GM12892 (cell line): Measurements from ENCODE around the gene LTF.
"Not testable (repeated sequence)": the region's sequence is repeated elsewhere in the genome, so short reads cannot be mapped to it uniquely, and the experiment has no call there.

Experiments
- DNase-seq: peaks from one replicate; pipeline ENCODE4 v3.0.0; 2011; ENCODE audit not compliant: insufficient read length
- FAIRE-seq: peaks from 2 replicates; lab custom pipeline; 2011; peaks lifted over from hg19 to GRCh38; lab: Jason Lieb, UNC
- POLR2A ChIP-seq: IDR thresholded peaks from 2 replicates; pipeline ENCODE4 v1.6.1; 2011; ENCODE audit warnings: low read depth, low read length, control low read depth
- POLR2AphosphoS5 ChIP-seq: IDR thresholded peaks from 2 replicates; pipeline ENCODE4 v1.6.1; 2011; ENCODE audit warnings: low read depth, low read length, control low read depth
- TAF1 ChIP-seq: IDR thresholded peaks from 2 replicates; pipeline ENCODE4 v1.6.1; 2011; ENCODE audit warnings: low read depth, mild to moderate bottlenecking, control low read depth, low read length, borderline replicate concordance

The LTF gene

GRCh38 chr3:46500656-46501635 is 36.2 kb upstream of the LTF start:
- TF ChIP-seq TAF1 (no peak), POLR2A (no peak), POLR2AphosphoS5 (no peak)
- DNase-seq (no peak), FAIRE-seq (peak; percentile 53)

- TF ChIP-seq POLR2A (no peak), TAF1 (no peak), POLR2AphosphoS5 (no peak)
- DNase-seq (no peak), FAIRE-seq (no peak)
Measured at GRCh38 chr3:46498916-46499519, 34.3 kb upstream of the LTF start.

DNA sequence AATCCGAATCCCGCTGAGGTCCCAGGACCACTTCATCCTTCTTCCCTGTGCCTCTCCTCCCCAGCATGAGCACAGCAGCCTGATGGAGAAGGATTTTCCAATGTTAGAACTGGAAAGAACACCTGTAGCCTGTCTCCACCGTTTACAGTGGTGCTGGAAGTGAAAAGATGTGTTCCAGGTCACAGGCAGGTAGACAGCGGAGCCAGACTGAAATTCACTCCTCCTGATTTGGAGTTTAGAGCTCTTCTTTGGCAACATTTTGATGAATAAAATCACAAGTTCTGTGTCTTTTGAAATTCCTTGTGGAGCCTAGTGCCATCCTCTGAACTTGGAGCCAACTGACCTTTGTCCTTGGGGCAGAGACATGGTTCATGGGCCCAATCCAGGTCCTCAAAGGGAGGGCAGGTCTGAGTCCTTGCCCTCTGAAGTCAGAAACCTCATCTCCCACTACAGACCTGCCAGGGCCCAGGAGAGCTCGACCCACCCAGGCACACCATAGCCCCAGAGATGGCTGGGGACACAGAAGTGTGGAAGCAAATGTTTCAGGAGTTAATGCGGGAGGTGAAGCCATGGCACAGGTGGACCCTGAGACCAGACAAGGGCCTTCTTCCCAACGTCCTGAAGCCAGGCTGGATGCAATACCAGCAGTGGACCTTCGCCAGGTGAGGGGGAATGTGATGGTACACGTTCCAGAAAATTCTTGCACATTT is 33.0 kb upstream of the LTF start, which contains the start of gene RTP3:
RTP3 (plus strand) TSS at position 421 of the 710 bp plus-strand sequence; CDS start at position 508, 87 bp downstream.
- TF ChIP-seq POLR2A (no peak), TAF1 (no peak), POLR2AphosphoS5 (no peak)
- DNase-seq (no peak), FAIRE-seq (no peak)

DNA sequence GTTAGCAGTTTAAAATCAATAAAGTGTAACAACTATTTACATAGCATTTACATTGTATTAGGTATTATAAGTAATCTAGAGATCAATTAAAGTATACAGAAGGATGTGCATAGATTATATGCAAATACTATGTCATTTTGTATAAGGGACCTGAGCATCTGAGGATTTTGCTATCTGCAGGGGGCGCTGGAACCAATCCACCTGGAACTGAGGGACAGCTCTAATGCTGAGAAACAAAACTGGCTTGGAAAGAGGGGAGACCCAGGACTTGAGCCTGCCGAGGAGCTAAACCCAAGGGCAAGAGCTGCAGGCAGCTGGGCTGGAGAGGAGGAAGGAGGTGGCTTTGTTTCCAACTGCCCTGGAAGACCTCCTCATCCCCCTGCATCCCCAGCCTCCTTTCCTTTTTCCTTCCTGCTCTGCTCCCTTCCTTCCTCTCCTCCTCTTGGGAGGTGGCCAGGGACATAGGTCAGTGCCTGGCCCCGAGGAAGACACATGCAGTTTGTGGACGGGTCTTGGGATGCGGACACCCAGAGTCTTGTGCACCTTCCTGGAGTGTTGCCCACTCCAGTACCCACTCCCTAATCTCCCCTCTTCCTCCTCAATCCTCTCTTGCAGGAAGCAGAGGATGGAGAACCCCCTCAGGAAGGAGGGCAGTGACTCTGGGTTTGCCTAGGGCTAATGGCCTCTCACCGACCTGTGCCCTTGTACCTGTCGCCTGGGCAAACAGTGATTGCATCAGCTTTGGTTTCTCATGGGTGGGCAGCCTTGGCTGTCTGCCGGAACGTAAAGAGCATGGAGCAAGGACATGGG is 32.2 kb upstream of the LTF start:
- DNase-seq (no peak), FAIRE-seq (peak; percentile 50)
- no peak for TF ChIP-seq POLR2A
- TF ChIP-seq TAF1: no peak
- no peak for TF ChIP-seq POLR2AphosphoS5

DNA sequence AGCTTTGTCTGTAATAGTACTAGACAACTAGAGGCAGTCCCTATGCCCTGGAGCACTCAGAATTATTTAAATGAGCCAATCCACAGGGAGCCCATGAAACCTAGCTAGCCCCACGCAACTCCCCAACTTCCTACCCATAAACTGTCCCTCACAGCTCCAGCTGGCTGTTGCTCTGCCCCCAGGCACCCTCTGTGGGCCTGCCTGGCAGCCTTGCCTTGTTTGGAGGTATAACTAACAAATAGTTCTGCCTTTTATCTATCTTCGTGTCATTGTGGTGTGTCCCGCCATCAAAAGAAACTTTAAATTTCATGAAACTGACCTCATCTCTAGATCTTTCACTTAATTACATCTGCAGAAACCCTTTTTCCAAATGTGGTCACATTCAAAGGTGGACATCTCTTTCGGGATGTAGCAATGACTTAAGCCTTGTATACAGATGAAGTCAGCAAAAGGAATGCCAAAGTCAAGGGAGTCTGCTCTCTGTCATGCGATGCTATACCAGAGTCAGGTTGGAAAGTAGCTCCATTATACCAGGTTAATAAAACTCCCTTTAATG is 31.3 kb upstream of the LTF start:
- FAIRE-seq: no peak
- TF ChIP-seq POLR2A (no peak), POLR2AphosphoS5 (no peak), TAF1 (no peak)
- no peak for DNase-seq

GRCh38 chr3:46494491-46494890 is 29.8 kb upstream of the LTF start:
- DNase-seq, FAIRE-seq: not testable (repeated sequence)

DNA sequence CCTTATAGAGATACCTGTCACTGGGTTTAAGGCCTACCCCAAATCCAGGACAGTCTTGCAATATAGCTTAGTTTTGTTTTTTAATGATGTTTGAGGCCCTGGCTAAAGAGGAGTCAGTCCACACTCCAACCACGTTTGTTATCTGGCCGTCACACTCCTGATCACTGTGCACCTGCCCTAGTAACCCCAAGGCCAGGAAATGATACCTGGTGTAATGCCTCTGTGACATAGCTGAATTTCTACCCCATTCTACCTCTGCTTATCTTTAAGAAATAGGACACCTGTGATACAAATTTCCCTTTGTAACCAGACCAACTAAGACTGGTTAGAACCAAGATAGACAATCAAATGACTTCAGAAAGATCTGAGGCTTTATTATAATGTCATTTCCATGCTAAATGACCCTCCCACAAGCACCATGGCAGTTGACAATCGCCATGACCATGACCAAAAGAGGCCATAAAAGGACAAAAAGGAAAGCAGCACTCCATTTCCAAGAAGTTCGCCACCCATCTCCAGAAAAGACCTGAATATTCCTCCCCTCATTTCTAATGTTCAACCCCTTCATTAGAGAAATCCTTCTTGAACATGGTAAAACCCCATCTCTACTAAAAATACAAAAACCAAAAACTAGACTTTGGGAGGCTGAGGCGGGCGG is 28.3 kb upstream of the LTF start:
- FAIRE-seq: no peak
- no peak for DNase-seq
- TF ChIP-seq POLR2A: no peak
- TF ChIP-seq TAF1: no peak
- no peak for TF ChIP-seq POLR2AphosphoS5

- TF ChIP-seq POLR2AphosphoS5 (no peak), POLR2A (no peak), TAF1 (no peak)
- FAIRE-seq (no peak), DNase-seq (no peak)
Measured at GRCh38 chr3:46491089-46492070, 26.7 kb upstream of the LTF start.
